T-cell (primary cell): ENCODE measurements around the gene GCNT1. TPM values are rescaled to one million over a fixed set of nuclear protein-coding genes. Genes with fewer than 3 reads are reported as not detected.

Experiments
- ATAC-seq, 4 experiments: fragments of 200-7000 bp in 3 of 4; fragments of 150-1000 bp in 1 of 4; cut with Tn5 transposase; replicated peaks in 1 of 4; 1 replicate in 3 of 4; 2 replicates in 1 of 4; pipeline ENCODE4 v1.10.0; 2021; ENCODE audit warnings: moderate library complexity in 3 of 4, mild to moderate bottlenecking in 2 of 4, moderate number of reproducible peaks in 1 of 4
- CTCF ChIA-PET, 2 donors: fragments of 300-600 bp; sonication (Branson Sonifier 250); formaldehyde crosslinking; loops; one replicate each; lab custom pipeline; 2022; ENCODE audit warnings: antibody characterized with exemption in 2 of 2; lab: Charles Lee
- POLR2A ChIA-PET, 2 donors: fragments of 300-600 bp; sonication (Branson Sonifier 250); formaldehyde crosslinking; loops; one replicate each; lab custom pipeline; 2022; ENCODE audit warnings: antibody characterized with exemption in 2 of 2; lab: Charles Lee
- DNase-seq, 35 experiments: peaks; one replicate each; pipeline versions ENCODE4 v3.0.0 to v3.0.0-alpha.2; 2013 to 2023
- H3K27ac ChIP-seq: one replicate; pipeline ENCODE4 v1.5.1; 2013; ENCODE audit warnings: low read length
- H3K27me3 ChIP-seq, 2 experiments: replicated peaks in 1 of 2; 1 replicate in 1 of 2; 2 replicates in 1 of 2; pipeline versions ENCODE4 v1.6.1 to v1.7.0; 2013; ENCODE audit warnings: low read length in 1 of 2, mixed read lengths in 1 of 2; ENCODE audit not compliant: control insufficient read depth in 2 of 2, insufficient read depth in 2 of 2; ENCODE audit errors: extremely low read depth in 1 of 2
- H3K36me3 ChIP-seq, 2 donors: 1 replicate in 1 of 2; 2 replicates in 1 of 2; pipeline versions ENCODE4 v1.6.1 to v1.7.0; 2013; ENCODE audit warnings: low read length in 1 of 2; ENCODE audit not compliant: control insufficient read depth in 2 of 2, insufficient read depth in 1 of 2; ENCODE audit errors: extremely low read depth in 1 of 2
- H3K4me1 ChIP-seq, 2 experiments: 1 replicate in 1 of 2; 2 replicates in 1 of 2; pipeline versions ENCODE4 v1.6.1 to v1.7.0; 2013; ENCODE audit warnings: low read length in 2 of 2, mixed read lengths in 1 of 2; ENCODE audit not compliant: insufficient read depth in 2 of 2, control insufficient read depth in 1 of 2; ENCODE audit errors: extremely low read depth in 1 of 2
- H3K4me3 ChIP-seq, 2 donors: 1 replicate in 1 of 2; 2 replicates in 1 of 2; pipeline versions ENCODE4 v1.5.1 to v1.7.0; 2013; ENCODE audit warnings: mild to moderate bottlenecking in 2 of 2, low read length in 1 of 2, moderate library complexity in 1 of 2; ENCODE audit not compliant: control insufficient read depth in 1 of 2; ENCODE audit errors: extremely low read depth in 1 of 2
- H3K9me3 ChIP-seq: 2 replicates; pipeline ENCODE4 v1.7.0; 2013
- H3K27ac Mint-ChIP-seq, 2 donors: one replicate each; pipeline ENCODE4 v1.8.0; 2020 to 2021; ENCODE audit warnings: mild to moderate bottlenecking in 2 of 2, mixed read lengths in 2 of 2
- H3K27me3 Mint-ChIP-seq, 2 donors: one replicate each; pipeline ENCODE4 v1.8.0; 2021 to 2022; ENCODE audit warnings: mixed read lengths in 2 of 2
- H3K36me3 Mint-ChIP-seq: one replicate; pipeline ENCODE4 v1.8.0; 2021; ENCODE audit warnings: mixed read lengths
- H3K4me1 Mint-ChIP-seq, 3 donors: one replicate each; pipeline ENCODE4 v1.8.0; 2020 to 2022; ENCODE audit warnings: mixed read lengths in 3 of 3, mild to moderate bottlenecking in 1 of 3
- H3K4me3 Mint-ChIP-seq, 3 donors: one replicate each; pipeline ENCODE4 v1.8.0; 2020 to 2022; ENCODE audit warnings: mild to moderate bottlenecking in 3 of 3, mixed read lengths in 3 of 3, moderate library complexity in 3 of 3
- H3K9me3 Mint-ChIP-seq, 3 donors: one replicate each; pipeline ENCODE4 v1.8.0; 2020 to 2022; ENCODE audit warnings: mixed read lengths in 3 of 3
- WGBS: methylation state at CpG from one replicate; pipeline ENCODE4 v1.1.5; 2013; ENCODE audit warnings: missing lambda C conversion rate; ENCODE audit not compliant: insufficient coverage; 5-methylcytosine and 5-hydroxymethylcytosine counted together
- total RNA-seq, 35 experiments: library from RNA in 6 of 35; stranded (reverse) in 6 of 35; fragments of 120-200 nt in 1 of 35; gene quantifications; one replicate each; pipeline versions ENCODE4 v1.2.1 to v1.2.4 and lab custom pipeline; 2013 to 2026

GCNT1 gene
- total RNA-seq, 5 donors from 2014 or later (not counting 1 experiment from before 2014, with no cell fraction given): 3.8 to 9.6 (median 4.9) TPM

DNA sequence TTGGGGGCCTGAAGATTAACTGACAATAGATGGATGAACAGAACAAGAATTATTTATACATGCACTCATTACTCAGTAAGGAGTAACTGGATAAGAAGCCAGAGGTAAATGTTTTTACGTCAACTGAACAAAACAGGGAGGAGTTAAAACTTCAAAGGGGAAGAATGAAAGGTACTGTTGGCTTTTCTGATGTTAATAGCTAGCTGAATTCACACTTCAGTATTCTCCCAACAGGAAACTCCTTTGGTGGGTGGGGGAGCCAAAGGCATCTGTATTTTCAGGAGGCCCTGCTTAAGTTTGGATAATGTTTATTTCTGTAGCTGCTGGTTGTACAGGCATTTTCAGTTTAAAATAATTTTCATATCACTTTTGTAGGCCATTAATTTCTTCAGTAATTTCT, 41.6 kb upstream of the GCNT1 start:
- H3K9me3 ChIP-seq: peaks cover 4% of the 10 kb centered on the region
- H3K27ac ChIP-seq: no peak overlapping the region
- H3K4me1 Mint-ChIP-seq: peaks cover 8 to 30% (median 17%) of the 10 kb centered on the region in 3 donors
- ATAC-seq (no peak), DNase-seq (no peak)
- H3K4me1 ChIP-seq: peaks cover 3 to 7% of the 10 kb centered on the region in 2 experiments
- no peak overlapping the region for H3K27ac Mint-ChIP-seq
- ChIA-PET POLR2A (interaction anchor here in 1 of 2 donors (0.6 kb wide), 1 partner anchor 1734 kb away, joined by 3 read pairs; no protein-coding TSS in a partner anchor), CTCF (interaction anchor here in 1 of 2 donors (0.8 kb wide), 1 partner anchor 23 kb away, joined by 4 read pairs; the partner anchor contains the start of gene RFK)
- H3K9me3 Mint-ChIP-seq: peaks cover 0 to 10% (median 8%) of the 10 kb centered on the region in 3 donors
- H3K4me3 ChIP-seq: no peak overlapping the region
- H3K36me3 ChIP-seq: no peaks in the 10 kb centered on the region
- H3K36me3 Mint-ChIP-seq: peaks cover 9% of the 10 kb centered on the region
- no peak overlapping the region for H3K4me3 Mint-ChIP-seq
- H3K27me3 Mint-ChIP-seq: peaks cover 0 to 2% of the 10 kb centered on the region in 2 donors
- WGBS: no CpG with 5 or more reads among the region's 1 CpG
- no peaks in the 10 kb centered on the region for H3K27me3 ChIP-seq

DNA sequence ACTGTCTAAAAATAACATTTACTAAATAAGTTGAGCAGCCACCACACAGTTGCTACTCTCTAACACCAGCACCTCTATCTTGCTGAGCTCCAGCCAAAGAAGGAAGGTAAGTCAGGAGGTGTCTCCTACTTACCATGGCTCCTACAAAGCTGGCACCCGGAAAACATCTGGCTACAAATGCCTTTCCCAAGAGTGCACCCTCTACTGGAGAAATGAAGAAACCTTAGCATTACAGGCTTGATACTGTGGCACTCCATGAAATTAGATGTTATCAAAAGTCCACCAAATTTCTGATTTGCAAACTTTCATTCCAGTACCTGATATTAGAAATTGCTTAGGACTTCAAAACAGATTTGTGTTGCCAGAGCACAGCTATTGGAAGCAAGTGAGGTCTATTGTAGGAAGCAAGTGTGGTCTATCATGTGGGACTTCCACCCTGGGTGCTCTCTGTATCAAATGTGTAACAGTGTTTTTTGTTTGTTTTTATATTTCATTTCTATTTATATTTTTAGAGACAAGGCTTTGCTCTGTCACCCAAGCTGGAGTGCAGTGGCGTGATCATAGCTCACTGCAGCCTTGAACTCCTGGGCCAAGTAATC, 39.1 kb upstream of the GCNT1 start:
- ChIA-PET CTCF (no interaction called here), POLR2A (no interaction called here)
- Mint-ChIP-seq H3K4me1 (peaks cover 14 to 38% (median 29%) of the 10 kb centered on the region in 3 donors), H3K4me3 (no peak overlapping the region), H3K27me3 (no peaks in the 10 kb centered on the region), H3K27ac (no peak overlapping the region), H3K9me3 (no peaks in the 10 kb centered on the region), H3K36me3 (no peaks in the 10 kb centered on the region)
- no peak overlapping the region for H3K4me3 ChIP-seq
- no peaks in the 10 kb centered on the region for H3K27me3 ChIP-seq
- WGBS: no CpG with 5 or more reads among the region's 2 CpGs
- H3K9me3 ChIP-seq: no peaks in the 10 kb centered on the region
- DNase-seq (peak in 1 of 35 experiments; percentile 21), ATAC-seq (no peak)
- H3K27ac ChIP-seq: no peak overlapping the region
- H3K4me1 ChIP-seq: peaks cover 4 to 10% of the 10 kb centered on the region in 2 experiments
- H3K36me3 ChIP-seq: no peaks in the 10 kb centered on the region

DNA sequence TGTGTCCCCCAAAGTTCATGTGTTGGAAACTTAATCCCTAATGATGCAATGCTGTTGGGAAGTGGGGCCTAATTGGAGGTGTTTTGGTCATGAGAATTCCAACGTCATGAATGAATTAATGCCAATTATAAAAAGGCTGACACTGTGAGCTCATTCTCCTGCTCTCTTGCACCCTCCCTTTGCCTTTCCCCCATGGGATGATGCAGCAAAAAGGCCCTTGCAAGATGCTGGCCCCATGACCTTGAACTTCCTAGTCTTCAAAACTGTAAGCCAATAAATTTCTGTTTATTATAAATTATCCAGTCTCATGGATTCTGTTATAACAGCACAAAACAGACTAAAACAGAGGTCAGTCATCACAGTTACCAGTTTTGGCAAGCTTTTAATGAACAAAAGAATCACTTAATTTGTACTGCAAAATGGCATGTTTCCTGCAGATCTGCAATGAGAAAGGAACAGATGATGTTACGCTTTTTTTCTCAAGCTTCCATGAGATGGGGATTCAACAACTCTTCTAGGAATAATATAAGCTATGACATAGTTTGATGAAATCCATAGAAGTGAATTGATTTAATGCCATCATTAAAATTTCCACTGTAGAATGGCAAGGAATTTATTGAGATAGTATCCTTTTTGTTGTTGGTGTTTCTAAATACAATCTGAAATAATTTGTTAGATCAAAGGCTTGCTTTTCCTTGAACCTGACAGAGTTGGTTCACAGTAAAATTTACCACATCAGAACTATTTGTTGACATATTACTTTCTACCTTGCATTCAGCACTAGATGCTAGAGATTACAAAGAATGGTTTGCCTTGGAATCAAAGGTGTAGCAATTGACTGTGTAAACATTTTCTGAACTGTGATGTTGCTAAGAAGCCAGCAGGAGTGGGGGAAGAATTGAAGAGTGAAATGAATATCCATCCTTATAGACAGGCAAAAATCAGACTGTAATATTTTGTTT, 35.5 kb upstream of the GCNT1 start:
- ChIA-PET CTCF (interaction anchor here in 1 of 2 donors (0.6 kb wide), 1 partner anchor 226 kb away, joined by 3 read pairs; no protein-coding TSS in a partner anchor), POLR2A (no interaction called here)
- Histone ChIP-seq H3K36me3 (no peaks in the 10 kb centered on the region), H3K27me3 (no peaks in the 10 kb centered on the region), H3K9me3 (no peaks in the 10 kb centered on the region), H3K4me3 (no peak overlapping the region), H3K4me1 (peaks cover 0 to 6% of the 10 kb centered on the region in 2 experiments), H3K27ac (no peak overlapping the region)
- Mint-ChIP-seq H3K4me3 (no peak overlapping the region), H3K4me1 (peaks cover 6 to 18% (median 12%) of the 10 kb centered on the region in 3 donors), H3K36me3 (no peaks in the 10 kb centered on the region), H3K27ac (peak overlapping the region in 1 of 2 donors; percentile 59), H3K27me3 (no peaks in the 10 kb centered on the region), H3K9me3 (no peaks in the 10 kb centered on the region)
- no peak for DNase-seq
- ATAC-seq: peak in 2 of 4 experiments; percentile 47 to 56
- WGBS: no CpG with 5 or more reads among the region's 2 CpGs

DNA sequence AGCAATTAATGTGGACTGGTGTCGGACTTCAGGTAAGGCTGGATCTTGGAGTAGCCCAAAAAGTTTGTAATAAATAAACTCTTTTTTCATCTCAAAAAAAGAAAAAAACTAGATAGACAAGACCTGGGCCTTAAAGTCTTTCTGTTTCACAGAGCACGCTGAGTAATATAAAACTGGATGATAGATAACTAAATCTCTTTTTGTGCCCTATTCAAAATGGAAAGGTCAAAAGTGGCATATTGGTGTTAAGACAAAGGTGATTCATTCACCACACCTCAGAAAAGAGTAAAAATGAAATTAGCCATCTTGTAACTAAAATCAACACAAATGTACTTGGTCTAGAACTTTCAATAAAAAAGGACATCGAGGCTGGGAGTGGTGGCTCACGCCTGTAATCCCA, 34.5 kb upstream of the GCNT1 start:
- peak overlapping the region in 1 of 2 donors; percentile 36 for H3K27ac Mint-ChIP-seq

DNA sequence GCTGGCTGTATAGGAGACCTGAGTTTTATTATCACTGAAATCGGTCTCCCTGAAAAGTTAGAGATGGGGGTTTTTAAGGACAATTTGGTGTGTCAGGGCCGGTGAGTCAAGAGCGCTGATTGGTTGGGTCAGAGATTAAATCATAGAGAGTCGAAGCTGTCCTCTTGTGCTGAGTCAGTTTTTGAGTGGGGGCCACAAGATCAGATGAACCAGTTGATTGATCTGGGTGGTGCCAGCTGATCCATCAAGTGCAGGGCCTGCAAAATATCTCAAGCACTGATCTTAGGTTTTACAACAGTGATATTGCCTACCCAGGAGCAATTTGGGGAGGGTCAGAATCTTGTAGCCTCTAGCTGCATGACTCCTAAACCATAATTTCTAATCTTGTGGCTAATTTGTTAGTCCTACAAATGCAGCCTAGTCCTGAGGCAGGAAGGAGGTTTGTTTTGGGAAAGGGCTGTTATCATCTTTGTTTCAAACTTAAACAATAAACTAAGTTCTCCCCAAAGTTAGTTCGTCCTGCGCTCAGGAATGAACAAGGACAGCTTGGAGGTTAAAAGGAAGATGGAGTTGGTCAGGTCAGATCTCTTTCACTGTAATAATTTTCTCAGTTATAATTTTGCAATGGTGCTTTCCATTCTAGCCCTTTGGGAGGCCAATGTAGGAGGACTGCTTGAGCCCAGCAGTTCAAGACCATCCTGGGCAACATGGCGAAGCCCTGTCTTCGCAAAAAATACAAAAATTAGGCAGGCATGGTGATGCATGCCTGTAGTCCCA, 33.1 kb upstream of the GCNT1 start:
- no peak for ATAC-seq
- DNase-seq: no peak
- Histone ChIP-seq H3K4me3 (no peak overlapping the region), H3K27me3 (no peaks in the 10 kb centered on the region), H3K36me3 (no peaks in the 10 kb centered on the region), H3K4me1 (peaks cover 0 to 6% of the 10 kb centered on the region in 2 experiments), H3K27ac (no peak overlapping the region), H3K9me3 (no peaks in the 10 kb centered on the region)
- Mint-ChIP-seq H3K4me1 (peaks cover 6 to 18% (median 12%) of the 10 kb centered on the region in 3 donors), H3K36me3 (no peaks in the 10 kb centered on the region), H3K27me3 (no peaks in the 10 kb centered on the region), H3K4me3 (no peak overlapping the region), H3K27ac (no peak overlapping the region), H3K9me3 (no peaks in the 10 kb centered on the region)
- ChIA-PET CTCF (interaction anchor here in 1 of 2 donors (0.6 kb wide), 1 partner anchor 236 kb away, joined by 3 read pairs; no protein-coding TSS in a partner anchor), POLR2A (no interaction called here)
- 79% methylated on average over 6 of the region's 8 CpGs for WGBS

More for the DNA sequence above, 34.5 kb upstream of the GCNT1 start:
- Histone ChIP-seq H3K36me3 (no peaks in the 10 kb centered on the region), H3K27ac (no peak overlapping the region), H3K9me3 (no peaks in the 10 kb centered on the region), H3K4me3 (no peak overlapping the region), H3K27me3 (no peaks in the 10 kb centered on the region), H3K4me1 (peaks cover 0 to 6% of the 10 kb centered on the region in 2 experiments)
- no peaks in the 10 kb centered on the region for H3K27me3 Mint-ChIP-seq
- H3K4me3 Mint-ChIP-seq: no peak overlapping the region
- no peaks in the 10 kb centered on the region for H3K9me3 Mint-ChIP-seq
- POLR2A ChIA-PET: no interaction called here
- CTCF ChIA-PET: no interaction called here
- WGBS: no CpG with 5 or more reads among the region's 4 CpGs
- H3K4me1 Mint-ChIP-seq: peaks cover 6 to 18% (median 12%) of the 10 kb centered on the region in 3 donors
- ATAC-seq (no peak), DNase-seq (no peak)
- no peaks in the 10 kb centered on the region for H3K36me3 Mint-ChIP-seq
